IMR-90 (cell line): ENCODE measurements around the gene MPPED1. TPM values are rescaled to one million over a fixed set of nuclear protein-coding genes. Genes with fewer than 3 reads are reported as not detected.

ENCODE experiments used
- ATAC-seq: fragments of 200-7000 bp; cut with Tn5 transposase; 2 replicates; pipeline ENCODE4 v1.9.1; 2020; ENCODE audit warnings: low read depth, mild to moderate bottlenecking, moderate library complexity
- BruUV-seq: library from RNA; stranded (reverse); fragments of 400-500 nt; replicated peaks from 2 replicates; lab custom pipeline; 2021; lab: Mats Ljungman, UMichigan
- CTCF ChIA-PET: fragments of 300-600 bp; formaldehyde crosslinking; extraction: SDS; loops from one replicate; lab custom pipeline; 2021; ENCODE audit warnings: antibody characterized with exemption; lab: Yijun Ruan, JAX
- POLR2A ChIA-PET: fragments of 300-600 bp; sonication (Branson Sonifier 250); formaldehyde crosslinking; loops from one replicate; lab custom pipeline; 2022; ENCODE audit warnings: antibody characterized with exemption; ENCODE audit not compliant: unreplicated experiment; lab: Charles Lee
- DNase-seq: peaks from one replicate; pipeline ENCODE4 v3.0.0; 2013
- H2AFZ ChIP-seq: replicated peaks from 2 replicates; pipeline ENCODE3; 2013; ENCODE audit warnings: low read length, mild to moderate bottlenecking; ENCODE audit not compliant: poor library complexity
- H2AK5ac ChIP-seq: 2 replicates; pipeline ENCODE4 v1.6.1; 2013; ENCODE audit warnings: low read depth, low read length, inconsistent platforms
- H2AK9ac ChIP-seq: replicated peaks from 2 replicates; pipeline ENCODE3; 2013; ENCODE audit warnings: mild to moderate bottlenecking, low read depth, low read length, moderate library complexity; ENCODE audit not compliant: poor library complexity
- H2BK120ac ChIP-seq: 2 replicates; pipeline ENCODE4 v1.6.1; 2013; ENCODE audit warnings: low read depth, low read length, inconsistent platforms
- H2BK15ac ChIP-seq: 3 replicates; pipeline ENCODE4 v1.6.1; 2013; ENCODE audit warnings: low read depth, low read length, inconsistent platforms
- H2BK20ac ChIP-seq: 2 replicates; pipeline ENCODE4 v1.6.1; 2013; ENCODE audit warnings: low read depth, mild to moderate bottlenecking, inconsistent platforms, low read length, moderate library complexity
- H2BK5ac ChIP-seq: 2 replicates; pipeline ENCODE4 v1.6.1; 2013; ENCODE audit warnings: mild to moderate bottlenecking, low read depth, low read length, inconsistent platforms; ENCODE audit not compliant: poor library complexity, severe bottlenecking
- H3K14ac ChIP-seq: replicated peaks from 2 replicates; pipeline ENCODE4 v1.6.1; 2013; ENCODE audit warnings: low read depth, low read length, inconsistent platforms
- H3K18ac ChIP-seq: 2 replicates; pipeline ENCODE4 v1.6.1; 2013; ENCODE audit warnings: low read depth, low read length, control low read depth
- H3K23ac ChIP-seq: 2 replicates; pipeline ENCODE4 v1.6.1; 2013; ENCODE audit warnings: low read depth, low read length, inconsistent platforms
- H3K27ac ChIP-seq: 2 replicates; pipeline ENCODE4 v1.5.1; 2013; ENCODE audit warnings: mild to moderate bottlenecking, control low read depth, low read length; ENCODE audit not compliant: insufficient read depth
- H3K27me3 ChIP-seq: 2 replicates; pipeline ENCODE4 v1.6.1; 2013; ENCODE audit warnings: low read length; ENCODE audit not compliant: control insufficient read depth, insufficient read depth
- H3K36me3 ChIP-seq: 2 replicates; pipeline ENCODE4 v1.6.1; 2013; ENCODE audit warnings: low read length, mixed read lengths; ENCODE audit not compliant: control insufficient read depth, insufficient read depth
- H3K4ac ChIP-seq: 2 replicates; pipeline ENCODE4 v1.6.1; 2013; ENCODE audit warnings: low read depth, low read length, inconsistent platforms
- H3K4me1 ChIP-seq: 2 replicates; pipeline ENCODE4 v1.6.1; 2013; ENCODE audit warnings: low read length, mixed read lengths; ENCODE audit not compliant: control insufficient read depth, insufficient read depth
- H3K4me2 ChIP-seq: 2 replicates; pipeline ENCODE4 v1.6.1; 2013; ENCODE audit warnings: low read depth, mild to moderate bottlenecking, control low read depth, low read length, moderate library complexity
- H3K4me3 ChIP-seq: 2 replicates; pipeline ENCODE4 v1.5.1; 2013; ENCODE audit warnings: low read depth, mild to moderate bottlenecking, control low read depth, low read length, moderate library complexity; ENCODE audit not compliant: insufficient read depth
- H3K56ac ChIP-seq: 2 replicates; pipeline ENCODE4 v1.6.1; 2013; ENCODE audit warnings: low read length, inconsistent platforms; ENCODE audit not compliant: insufficient read depth; ENCODE audit errors: extremely low read depth
- H3K79me1 ChIP-seq, 2 experiments: 2 replicates each; pipeline ENCODE4 v1.6.1; 2013; ENCODE audit warnings: low read length in 2 of 2, inconsistent platforms in 1 of 2, low read depth in 1 of 2
- H3K9ac ChIP-seq: 2 replicates; pipeline ENCODE4 v1.6.1; 2013; ENCODE audit warnings: low read depth, low read length, control low read depth
- H3K9me1 ChIP-seq: 2 replicates; pipeline ENCODE4 v1.6.1; 2013; ENCODE audit warnings: low read length, inconsistent platforms; ENCODE audit not compliant: insufficient read depth
- H3K9me3 ChIP-seq: 2 replicates; pipeline ENCODE4 v1.6.1; 2013; ENCODE audit warnings: low read length; ENCODE audit not compliant: control insufficient read depth, insufficient read depth
- H4K20me1 ChIP-seq: 2 replicates; pipeline ENCODE4 v1.6.1; 2013; ENCODE audit warnings: low read length, inconsistent platforms; ENCODE audit not compliant: insufficient read depth
- H4K5ac ChIP-seq: 2 replicates; pipeline ENCODE4 v1.6.1; 2013; ENCODE audit warnings: mild to moderate bottlenecking, low read depth, low read length, control low read depth
- H4K8ac ChIP-seq, 2 experiments: 2 replicates each; pipeline ENCODE4 v1.6.1; 2013; ENCODE audit warnings: low read depth in 2 of 2, low read length in 2 of 2, control low read depth in 1 of 2, inconsistent platforms in 1 of 2
- H4K91ac ChIP-seq: 2 replicates; pipeline ENCODE4 v1.6.1; 2013; ENCODE audit warnings: low read depth, low read length, inconsistent platforms; ENCODE audit not compliant: insufficient read depth
- BHLHE40 ChIP-seq: fragments of 150-350 bp; IDR thresholded peaks from 2 replicates; pipeline ENCODE4 v1.6.1; 2016; ENCODE audit warnings: mild to moderate bottlenecking, low read depth, low read length
- CEBPB ChIP-seq: IDR thresholded peaks from 2 replicates; pipeline ENCODE4 v1.6.1; 2012; ENCODE audit warnings: low read depth, low read length, improper control_type of control experiment
- CHD1 ChIP-seq: IDR thresholded peaks from 2 replicates; pipeline ENCODE4 v1.6.1; 2012; ENCODE audit warnings: low read depth, low read length, improper control_type of control experiment
- FOS ChIP-seq: fragments of 150-350 bp; IDR thresholded peaks from 2 replicates; pipeline ENCODE4 v1.6.1; 2016; ENCODE audit warnings: low read depth, low read length
- MAFK ChIP-seq: IDR thresholded peaks from 2 replicates; pipeline ENCODE4 v1.6.1; 2012; ENCODE audit warnings: low read depth, low read length, improper control_type of control experiment
- MAZ ChIP-seq: IDR thresholded peaks from 2 replicates; pipeline ENCODE4 v1.6.1; 2012; ENCODE audit warnings: low read depth, mild to moderate bottlenecking, low read length, improper control_type of control experiment, moderate library complexity, borderline replicate concordance
- MXI1 ChIP-seq: IDR thresholded peaks from 2 replicates; pipeline ENCODE4 v1.6.1; 2012; ENCODE audit warnings: low read depth, mild to moderate bottlenecking, low read length, moderate library complexity, borderline replicate concordance
- NFE2L2 ChIP-seq: fragments of 150-350 bp; IDR thresholded peaks from 2 replicates; pipeline ENCODE4 v1.6.1; 2016; ENCODE audit warnings: low read depth, mild to moderate bottlenecking, low read length
- POLR2A ChIP-seq: IDR thresholded peaks from 2 replicates; pipeline ENCODE4 v1.6.1; 2012; ENCODE audit warnings: mild to moderate bottlenecking, low read depth, low read length
- RAD21 ChIP-seq: IDR thresholded peaks from 2 replicates; pipeline ENCODE4 v1.6.1; 2012; ENCODE audit warnings: low read length, improper control_type of control experiment
- RCOR1 ChIP-seq: IDR thresholded peaks from 2 replicates; pipeline ENCODE4 v1.6.1; 2012; ENCODE audit warnings: mild to moderate bottlenecking, low read length, improper control_type of control experiment; ENCODE audit not compliant: insufficient replicate concordance
- RFX5 ChIP-seq: IDR thresholded peaks from 2 replicates; pipeline ENCODE4 v1.8.0; 2012; ENCODE audit warnings: low read depth, mild to moderate bottlenecking, low read length, moderate library complexity
- SMC3 ChIP-seq: fragments of 150-350 bp; IDR thresholded peaks from 2 replicates; pipeline ENCODE4 v1.6.1; 2016; ENCODE audit warnings: low read depth, mild to moderate bottlenecking, antibody characterized with exemption, low read length, moderate library complexity
- WGBS, 2 experiments: methylation state at CpG; one replicate each; pipeline versions ENCODE4 v1.1.5 to v1.1.7; 2013; ENCODE audit warnings: missing lambda C conversion rate in 2 of 2; ENCODE audit not compliant: insufficient read length in 1 of 2; ENCODE audit errors: extremely low coverage in 2 of 2; 5-methylcytosine and 5-hydroxymethylcytosine counted together
- dilution Hi-C: fragments of 300-500 bp; cut with HindIII; formaldehyde crosslinking; loops from one replicate; pipeline ENCODE4 v1.14.3; 2018; ENCODE audit warnings: low sequenced_read_pairs; ENCODE audit not compliant: unreplicated experiment
- in situ Hi-C: fragments of 300-500 bp; cut with MboI; formaldehyde crosslinking; loops from 3 replicates; pipeline ENCODE4 v1.14.3; 2019; ENCODE audit warnings: low sequenced_read_pairs, inconsistent platforms, mixed read lengths
- intact Hi-C: fragments of 100-400 bp; cut with micrococcal nuclease; formaldehyde crosslinking; loops from 2 replicates; pipeline ENCODE4 v1.10.0; 2022
- polyA plus RNA-seq, 3 experiments: library from polyadenylated mRNA; depleted of rRNA; stranded (reverse); fragments of >200 nt; gene quantifications; 2 replicates each; pipeline ENCODE4 v1.2.3, GENCODE V29; 2012; ENCODE audit warnings: low replicate concordance in 1 of 3
- total RNA-seq: library from RNA; depleted of rRNA; stranded (reverse); fragments of >200 nt; gene quantifications from 2 replicates; pipeline ENCODE4 v1.2.3, GENCODE V29; 2012
- TF ChIP-seq, protein P1 (sequence below): fragments of 150-350 bp; IDR thresholded peaks from 2 replicates; pipeline ENCODE4 v1.6.1; 2016; ENCODE audit warnings: low read depth, mild to moderate bottlenecking, low read length, moderate library complexity, borderline replicate concordance
- TF ChIP-seq, protein P2 (sequence below): fragments of 150-350 bp; IDR thresholded peaks from 2 replicates; pipeline ENCODE4 v1.6.1; 2017; ENCODE audit warnings: mild to moderate bottlenecking, antibody characterized with exemption, low read length, low read depth

Gene MPPED1
- total and polyA plus RNA-seq, 2 of the 4 experiments (the other 2 are of a cell fraction): not detected

DNA sequence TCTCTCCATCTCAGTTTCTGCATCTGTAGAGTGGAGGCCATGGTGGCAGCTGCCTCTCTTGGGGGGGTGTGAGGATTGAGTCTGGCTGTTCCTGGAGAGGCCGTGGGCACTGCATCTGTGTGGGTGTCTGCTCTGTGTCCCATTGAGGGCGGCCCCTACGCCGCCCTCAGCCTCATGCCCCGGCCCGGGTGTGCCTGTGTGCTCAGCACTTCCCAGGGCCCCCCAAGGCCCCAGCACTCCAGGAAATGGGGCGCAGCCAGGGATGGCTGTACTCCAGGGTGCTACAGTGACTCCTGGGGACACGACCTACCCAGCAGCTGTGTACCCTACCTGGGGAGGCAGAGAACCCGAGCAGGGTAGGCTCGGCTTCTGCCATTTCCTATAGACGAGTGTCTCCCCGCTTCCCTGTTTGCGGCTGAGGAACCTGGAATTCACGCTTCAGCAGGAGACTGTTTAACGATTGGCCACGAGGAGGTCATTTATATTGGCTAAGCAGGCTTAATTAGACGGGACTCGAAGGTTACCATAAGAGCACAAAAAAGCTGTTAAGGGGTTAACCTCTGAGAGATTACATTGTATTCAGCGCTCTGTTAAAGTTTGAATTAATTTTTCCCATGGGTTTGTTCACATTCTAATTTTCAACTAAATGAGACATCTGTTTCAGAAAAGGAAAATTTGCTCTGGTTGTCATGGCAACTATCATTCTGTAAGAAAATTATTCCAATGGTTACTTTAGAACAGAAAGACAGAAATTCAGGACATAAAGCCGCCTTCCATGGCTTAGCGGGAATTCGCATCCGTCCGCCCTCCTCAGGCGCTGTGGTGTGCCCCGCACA lies 76.4 kb downstream of the MPPED1 start:
- H3K4me2 ChIP-seq: no peak overlapping the region
- H3K79me1 ChIP-seq: no peaks in the 10 kb centered on the region
- DNase-seq (no peak), ATAC-seq (no peak)
- H3K4me1 ChIP-seq: no peaks in the 10 kb centered on the region
- H4K91ac ChIP-seq: no peak overlapping the region
- intact Hi-C loops: no loop called here
- H4K20me1 ChIP-seq: no peaks in the 10 kb centered on the region
- H3K56ac ChIP-seq: no peak overlapping the region
- no peaks in the 10 kb centered on the region for H3K9me1 ChIP-seq
- no peak overlapping the region for H3K27ac ChIP-seq
- H3K23ac ChIP-seq: no peak overlapping the region
- no peak overlapping the region for H2AK9ac ChIP-seq
- 33% methylated on average over 6 of the region's 26 CpGs; no CpG with 5 or more reads in 1 of the 2 experiments for WGBS, 2 experiments
- no peak overlapping the region for H3K4me3 ChIP-seq
- no peak overlapping the region for H3K4ac ChIP-seq
- no peak overlapping the region for H3K9ac ChIP-seq
- H2BK120ac ChIP-seq: no peak overlapping the region
- dilution Hi-C loops: no loop called here
- H4K8ac ChIP-seq: no peak overlapping the region
- no TSS peak for BruUV-seq
- H2BK20ac ChIP-seq: no peak overlapping the region
- no peak overlapping the region for H2AK5ac ChIP-seq
- H2AFZ ChIP-seq: no peak overlapping the region
- ChIA-PET POLR2A (no interaction called here), CTCF (no interaction called here)
- no peak overlapping the region for H3K18ac ChIP-seq
- H3K27me3 ChIP-seq: no peaks in the 10 kb centered on the region
- no peaks in the 10 kb centered on the region; the same call in 1 of the 2 replicates for H3K9me3 ChIP-seq
- H3K36me3 ChIP-seq: no peaks in the 10 kb centered on the region
- H4K5ac ChIP-seq: no peak overlapping the region
- in situ Hi-C loops: no loop called here
- H2BK5ac ChIP-seq: no peak overlapping the region
- H3K14ac ChIP-seq: no peak overlapping the region
- H2BK15ac ChIP-seq: no peak overlapping the region
- TF ChIP-seq SMC3: no peak
- TF ChIP-seq CHD1: no peak
- no peak for TF ChIP-seq MAFK
- no peak for TF ChIP-seq POLR2A
- TF ChIP-seq MXI1: no peak
- TF ChIP-seq RAD21: no peak
- TF ChIP-seq CEBPB: no peak
- TF ChIP-seq RFX5: no peak
- TF ChIP-seq FOS: no peak
- no peak for TF ChIP-seq NFE2L2
- no peak for TF ChIP-seq BHLHE40
- TF ChIP-seq, protein P1, sequence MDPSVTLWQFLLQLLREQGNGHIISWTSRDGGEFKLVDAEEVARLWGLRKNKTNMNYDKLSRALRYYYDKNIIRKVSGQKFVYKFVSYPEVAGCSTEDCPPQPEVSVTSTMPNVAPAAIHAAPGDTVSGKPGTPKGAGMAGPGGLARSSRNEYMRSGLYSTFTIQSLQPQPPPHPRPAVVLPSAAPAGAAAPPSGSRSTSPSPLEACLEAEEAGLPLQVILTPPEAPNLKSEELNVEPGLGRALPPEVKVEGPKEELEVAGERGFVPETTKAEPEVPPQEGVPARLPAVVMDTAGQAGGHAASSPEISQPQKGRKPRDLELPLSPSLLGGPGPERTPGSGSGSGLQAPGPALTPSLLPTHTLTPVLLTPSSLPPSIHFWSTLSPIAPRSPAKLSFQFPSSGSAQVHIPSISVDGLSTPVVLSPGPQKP: no peak
- TF ChIP-seq RCOR1: no peak
- TF ChIP-seq, protein P2, sequence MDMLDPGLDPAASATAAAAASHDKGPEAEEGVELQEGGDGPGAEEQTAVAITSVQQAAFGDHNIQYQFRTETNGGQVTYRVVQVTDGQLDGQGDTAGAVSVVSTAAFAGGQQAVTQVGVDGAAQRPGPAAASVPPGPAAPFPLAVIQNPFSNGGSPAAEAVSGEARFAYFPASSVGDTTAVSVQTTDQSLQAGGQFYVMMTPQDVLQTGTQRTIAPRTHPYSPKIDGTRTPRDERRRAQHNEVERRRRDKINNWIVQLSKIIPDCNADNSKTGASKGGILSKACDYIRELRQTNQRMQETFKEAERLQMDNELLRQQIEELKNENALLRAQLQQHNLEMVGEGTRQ: no peak
- no peak for TF ChIP-seq MAZ
